Cardiac ventricle fibroblast (primary cell): ENCODE measurements around the gene VWA3A. TPM values are rescaled to one million over a fixed set of nuclear protein-coding genes. Genes with fewer than 3 reads are reported as not detected.

Source experiments
- total RNA-seq: library from RNA; depleted of rRNA; stranded (reverse); fragments of >200 nt; gene quantifications from 2 replicates; pipeline ENCODE4 v1.2.3, GENCODE V29; 2015

Gene VWA3A
- 0.15 TPM in 1 of 2 replicates, not detected in the other for total RNA-seq

GRCh38 chr16:22092143-22092933 is at the start of gene VWA3A:
VWA3A (plus strand) TSS chr16:22092541; CDS start chr16:22092638, 97 bp downstream.

GRCh38 chr16:22161999-22162655 is 69.8 kb downstream of the VWA3A start, which contains the start of gene SDR42E2:
SDR42E2 (plus strand) TSS chr16:22162506; CDS start chr16:22165583, 3,077 bp downstream.

GRCh38 chr16:22206013-22206841 is 113.9 kb downstream of the VWA3A start, which contains the start of gene EEF2K:
EEF2K (plus strand) TSS chr16:22206278; CDS start chr16:22225730, 19,452 bp downstream.

Other genes with a start within 250 kb of the VWA3A start
- 4.9 and 8.6 TPM in 2 replicates for gene NPIPB4, start 234.8 kb upstream of the VWA3A start, total RNA-seq
- gene UQCRC2, start 139.2 kb upstream of the VWA3A start, total RNA-seq, result 99.5 and 116 TPM in 2 replicates
- gene PDZD9, start 91.4 kb upstream of the VWA3A start, total RNA-seq, result not detected in 2 replicates
- gene MOSMO, start 84.4 kb upstream of the VWA3A start, total RNA-seq, result 11.2 and 12.7 TPM in 2 replicates
- not detected in 2 replicates for gene SDR42E2, start 70.0 kb downstream of the VWA3A start, total RNA-seq
- gene EEF2K, start 113.7 kb downstream of the VWA3A start, total RNA-seq, result 22.3 and 23.0 TPM in 2 replicates
- gene POLR3E, start 204.9 kb downstream of the VWA3A start, total RNA-seq, result 25.9 and 31.4 TPM in 2 replicates